GM18517 (cell line): ENCODE data around the gene FANCB.

ENCODE experiments used
- ATAC-seq: cut with Tn5 transposase; IDR thresholded peaks from one replicate; pipeline ENCODE4 v1.9.1; 2021; ENCODE audit warnings: mild to moderate bottlenecking, moderate library complexity; ENCODE audit not compliant: unreplicated experiment

The FANCB gene

GRCh38 chrX:14872851-14873675 is at the start of gene FANCB, which contains the start of gene MOSPD2:
FANCB (minus strand) TSS chrX:14873069; CDS start chrX:14865510, 7,559 bp downstream.
MOSPD2 (plus strand) TSS chrX:14873421; CDS start chrX:14873529, 108 bp downstream.
- peak; percentile 94 for ATAC-seq

GRCh38 chrX:14922437-14922836 is 49.6 kb upstream of the FANCB start:
- ATAC-seq, result no peak

- no peak for ATAC-seq
Observed at GRCh38 chrX:14920196-14920595, 47.3 kb upstream of the FANCB start.

GRCh38 chrX:14919407-14919806 is 46.5 kb upstream of the FANCB start:
- no peak for ATAC-seq

- no peak for ATAC-seq
Observed at GRCh38 chrX:14916017-14916674, 43.3 kb upstream of the FANCB start.

- no peak for ATAC-seq
Observed at GRCh38 chrX:14915596-14915995, 42.7 kb upstream of the FANCB start.

GRCh38 chrX:14913241-14913640 is 40.4 kb upstream of the FANCB start:
- no peak for ATAC-seq

- ATAC-seq, result no peak
Observed at GRCh38 chrX:14903891-14904290, 31.0 kb upstream of the FANCB start.

GRCh38 chrX:14902537-14902936 is 29.7 kb upstream of the FANCB start:
- no peak for ATAC-seq

- ATAC-seq, result peak; percentile 76
Observed at GRCh38 chrX:14899607-14900006, 26.7 kb upstream of the FANCB start.

- ATAC-seq, result no peak
Observed at GRCh38 chrX:14897042-14897441, 24.2 kb upstream of the FANCB start.

GRCh38 chrX:14896273-14896672 is 23.4 kb upstream of the FANCB start:
- no peak for ATAC-seq

GRCh38 chrX:14886252-14886651 is 13.4 kb upstream of the FANCB start:
- ATAC-seq, result no peak

- no peak for ATAC-seq
Observed at GRCh38 chrX:14884714-14885113, 11.8 kb upstream of the FANCB start.

- ATAC-seq, result no peak
Observed at GRCh38 chrX:14883826-14884225, 11.0 kb upstream of the FANCB start.

- ATAC-seq, result no peak
Observed at GRCh38 chrX:14875624-14876023, 2.8 kb upstream of the FANCB start.

- ATAC-seq, result no peak
Observed at GRCh38 chrX:14873676-14874049, 794 bp upstream of the FANCB start.

GRCh38 chrX:14872355-14872754 is 514 bp downstream of the FANCB start:
- ATAC-seq, result no peak

- ATAC-seq, result no peak
Observed at GRCh38 chrX:14871767-14872166, 1.1 kb downstream of the FANCB start.

GRCh38 chrX:14865201-14865600 is 7.7 kb downstream of the FANCB start:
- no peak for ATAC-seq

GRCh38 chrX:14864631-14865030 is 8.2 kb downstream of the FANCB start:
- no peak for ATAC-seq

GRCh38 chrX:14851526-14851925 is 21.3 kb downstream of the FANCB start:
- no peak for ATAC-seq
